Measurements from ENCODE around the gene ATG4C. TPM values are rescaled to one million over a fixed set of nuclear protein-coding genes. Genes with fewer than 3 reads are reported as not detected.

The ATG4C gene
- polyA plus RNA-seq, 1 donor (not counting 4 experiments of a cell fraction or from before 2014, with no cell fraction given), result 9.1 TPM

DNA sequence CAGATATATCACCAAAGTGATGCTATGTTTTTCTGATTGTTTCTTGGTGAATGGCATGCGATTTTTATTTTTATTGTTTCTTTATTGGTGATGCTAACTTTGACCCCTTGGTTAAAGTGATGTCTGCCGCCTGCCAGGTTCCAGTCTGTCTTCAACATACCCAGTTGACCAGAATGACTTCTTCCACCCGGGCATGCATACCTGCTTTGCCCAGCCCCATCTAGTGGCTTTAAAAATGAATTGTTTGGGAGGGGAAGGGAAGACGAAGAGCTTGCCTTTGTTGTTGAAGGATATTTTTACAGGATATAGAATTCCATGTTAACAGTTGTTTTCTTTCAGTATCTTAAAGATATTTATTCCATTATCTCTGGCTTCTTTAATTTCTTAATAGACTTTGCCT is 65.1 kb downstream of the ATG4C start:
- Histone ChIP-seq H3K9me3 (ENCODE audit: control insufficient read depth, low read depth, low read length) (no peaks in the 10 kb centered on the region), H3K4me3 (ENCODE audit: control insufficient read depth in 2 of 3, extremely low read depth in 1 of 3, insufficient read depth in 2 of 3, low read depth in 1 of 3, low read length in 3 of 3) (no peak overlapping the region), H3K79me2 (ENCODE audit: control insufficient read depth, insufficient read depth, low read length) (no peaks in the 10 kb centered on the region), H3K27ac (ENCODE audit: control insufficient read depth, insufficient read depth, low read length) (no peak overlapping the region), H2AFZ (ENCODE audit: control insufficient read depth, low read length) (no peak overlapping the region), H3K4me1 (ENCODE audit: control insufficient read depth, extremely low read depth, insufficient read depth, low read length) (no peaks in the 10 kb centered on the region), H3K4me2 (ENCODE audit: control insufficient read depth, extremely low read depth, insufficient read depth, low read depth, low read length) (no peak overlapping the region), H4K20me1 (ENCODE audit: control insufficient read depth, extremely low read depth, insufficient read depth, low read length) (no peaks in the 10 kb centered on the region), H3K9ac (ENCODE audit: control insufficient read depth, extremely low read depth, insufficient read depth, low read length) (no peak overlapping the region), H3K36me3 (ENCODE audit: control insufficient read depth in 2 of 2, extremely low read depth in 1 of 2, insufficient read depth in 2 of 2, low read length in 2 of 2) (peaks cover 0 to 1% of the 10 kb centered on the region in 2 experiments), H3K27me3 (ENCODE audit: control insufficient read depth, extremely low read depth, insufficient read depth, low read length) (no peaks in the 10 kb centered on the region), H3K9me1 (ENCODE audit: control insufficient read depth, extremely low read depth, insufficient read depth, low read length) (no peaks in the 10 kb centered on the region)
- TF ChIP-seq EZH2 (IDR thresholded peaks at IDR 0.05; ENCODE audit: low read length), result no peak
- TF ChIP-seq, protein P1, sequence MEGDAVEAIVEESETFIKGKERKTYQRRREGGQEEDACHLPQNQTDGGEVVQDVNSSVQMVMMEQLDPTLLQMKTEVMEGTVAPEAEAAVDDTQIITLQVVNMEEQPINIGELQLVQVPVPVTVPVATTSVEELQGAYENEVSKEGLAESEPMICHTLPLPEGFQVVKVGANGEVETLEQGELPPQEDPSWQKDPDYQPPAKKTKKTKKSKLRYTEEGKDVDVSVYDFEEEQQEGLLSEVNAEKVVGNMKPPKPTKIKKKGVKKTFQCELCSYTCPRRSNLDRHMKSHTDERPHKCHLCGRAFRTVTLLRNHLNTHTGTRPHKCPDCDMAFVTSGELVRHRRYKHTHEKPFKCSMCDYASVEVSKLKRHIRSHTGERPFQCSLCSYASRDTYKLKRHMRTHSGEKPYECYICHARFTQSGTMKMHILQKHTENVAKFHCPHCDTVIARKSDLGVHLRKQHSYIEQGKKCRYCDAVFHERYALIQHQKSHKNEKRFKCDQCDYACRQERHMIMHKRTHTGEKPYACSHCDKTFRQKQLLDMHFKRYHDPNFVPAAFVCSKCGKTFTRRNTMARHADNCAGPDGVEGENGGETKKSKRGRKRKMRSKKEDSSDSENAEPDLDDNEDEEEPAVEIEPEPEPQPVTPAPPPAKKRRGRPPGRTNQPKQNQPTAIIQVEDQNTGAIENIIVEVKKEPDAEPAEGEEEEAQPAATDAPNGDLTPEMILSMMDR (optimal IDR thresholded peaks at IDR 0.05 in 1 of 3, IDR thresholded peaks at IDR 0.05 in 1 of 3, conservative IDR thresholded peaks at IDR 0.05 in 1 of 3; ENCODE audit: extremely low read depth in 1 of 3, insufficient read depth in 2 of 3, low read length in 3 of 3), result peak; percentile 12 to 28 (median 16)
- DNase-seq (ENCODE audit: low read depth, low spot score), result no peak
- dilution Hi-C loops (cut with MboI; ENCODE audit: extremely low pct_ligation_motif_present, low sequenced_read_pairs), result no loop called here
- FAIRE-seq, result no peak

DNA sequence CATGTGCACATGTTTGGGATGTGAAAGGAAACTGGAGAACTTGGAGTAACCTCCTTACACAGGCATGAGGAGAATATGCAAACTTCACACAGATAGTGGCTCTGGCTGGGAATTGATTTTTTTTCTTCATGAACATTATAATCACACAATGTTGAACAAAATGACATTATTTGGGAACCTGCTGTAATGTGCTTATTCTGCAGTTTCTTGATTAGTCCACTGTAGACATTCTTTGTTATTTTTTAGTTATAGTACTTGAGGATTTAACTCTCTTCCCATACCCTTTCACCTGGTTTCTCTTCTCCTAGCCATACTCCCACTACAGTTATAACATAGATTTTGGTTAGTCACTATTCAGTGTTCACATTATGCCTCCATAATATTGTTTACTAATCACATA is 68.3 kb downstream of the ATG4C start:
- FAIRE-seq, result no peak

More for the DNA sequence above, 68.3 kb downstream of the ATG4C start:
- Histone ChIP-seq H3K4me1 (ENCODE audit: control insufficient read depth, extremely low read depth, insufficient read depth, low read length) (no peaks in the 10 kb centered on the region), H2AFZ (ENCODE audit: control insufficient read depth, low read length) (no peak overlapping the region), H3K79me2 (ENCODE audit: control insufficient read depth, insufficient read depth, low read length) (no peaks in the 10 kb centered on the region), H3K9me3 (ENCODE audit: control insufficient read depth, low read depth, low read length) (no peaks in the 10 kb centered on the region), H3K27me3 (ENCODE audit: control insufficient read depth, extremely low read depth, insufficient read depth, low read length) (no peaks in the 10 kb centered on the region), H3K9me1 (ENCODE audit: control insufficient read depth, extremely low read depth, insufficient read depth, low read length) (no peaks in the 10 kb centered on the region), H3K4me3 (ENCODE audit: control insufficient read depth in 2 of 3, extremely low read depth in 1 of 3, insufficient read depth in 2 of 3, low read depth in 1 of 3, low read length in 3 of 3) (no peak overlapping the region), H4K20me1 (ENCODE audit: control insufficient read depth, extremely low read depth, insufficient read depth, low read length) (no peaks in the 10 kb centered on the region), H3K36me3 (ENCODE audit: control insufficient read depth in 2 of 2, extremely low read depth in 1 of 2, insufficient read depth in 2 of 2, low read length in 2 of 2) (no peaks in the 10 kb centered on the region), H3K27ac (ENCODE audit: control insufficient read depth, insufficient read depth, low read length) (no peak overlapping the region), H3K9ac (ENCODE audit: control insufficient read depth, extremely low read depth, insufficient read depth, low read length) (no peak overlapping the region), H3K4me2 (ENCODE audit: control insufficient read depth, extremely low read depth, insufficient read depth, low read depth, low read length) (no peak overlapping the region)
- dilution Hi-C loops (cut with MboI; ENCODE audit: extremely low pct_ligation_motif_present, low sequenced_read_pairs), result no loop called here
- no peak for DNase-seq (ENCODE audit: low read depth, low spot score)
- TF ChIP-seq, protein P1 (optimal IDR thresholded peaks at IDR 0.05 in 1 of 3, IDR thresholded peaks at IDR 0.05 in 1 of 3, conservative IDR thresholded peaks at IDR 0.05 in 1 of 3; ENCODE audit: extremely low read depth in 1 of 3, insufficient read depth in 2 of 3, low read length in 3 of 3), result no peak
- no peak for TF ChIP-seq EZH2 (IDR thresholded peaks at IDR 0.05; ENCODE audit: low read length)

Data from keratinocyte (primary cell).